H1 (cell line): Measurements from ENCODE around the gene ZNF454.

Experiments used
- ATF2 ChIP-seq: IDR thresholded peaks from 2 replicates; pipeline ENCODE4 v1.6.1; 2012; ENCODE audit warnings: low read length, inconsistent platforms
- CHD2 ChIP-seq: IDR thresholded peaks from 2 replicates; pipeline ENCODE4 v1.6.1; 2012; ENCODE audit warnings: low read length, improper control_type of control experiment
- KDM1A ChIP-seq: fragments of 200-600, 300-600 bp; sonication (generic); IDR thresholded peaks from 2 replicates; pipeline ENCODE4 v1.7.1; 2016; ENCODE audit warnings: mild to moderate bottlenecking, low read length, borderline replicate concordance
- POLR2A ChIP-seq, 2 experiments: IDR thresholded peaks; 1 replicate in 1 of 2; 2 replicates in 1 of 2; pipeline ENCODE4 v1.6.1; 2011; ENCODE audit warnings: low read depth in 2 of 2, low read length in 2 of 2, mild to moderate bottlenecking in 2 of 2; ENCODE audit errors: control extremely low read depth in 1 of 2
- SP2 ChIP-seq: IDR thresholded peaks from 2 replicates; pipeline ENCODE4 v1.6.1; 2012; ENCODE audit warnings: mild to moderate bottlenecking, low read length, inconsistent platforms
- TAF1 ChIP-seq: IDR thresholded peaks from 2 replicates; pipeline ENCODE4 v1.6.1; 2011; ENCODE audit warnings: mild to moderate bottlenecking, low read depth, low read length
- TBP ChIP-seq: IDR thresholded peaks from 2 replicates; pipeline ENCODE4 v1.6.1; 2011; ENCODE audit warnings: low read depth, low read length, improper control_type of control experiment
- TF ChIP-seq, protein P1 (sequence below), 3 experiments: IDR thresholded peaks; 1 replicate in 2 of 3; 2 replicates in 1 of 3; pipeline versions ENCODE4 v1.5.1 to v1.6.1; 2011; ENCODE audit warnings: low read length in 3 of 3, mild to moderate bottlenecking in 3 of 3, inconsistent platforms in 2 of 3, low read depth in 1 of 3, moderate library complexity in 1 of 3; ENCODE audit not compliant: insufficient read depth in 1 of 3; ENCODE audit errors: control extremely low read depth in 1 of 3
- TF ChIP-seq, protein P2 (sequence below): IDR thresholded peaks from 2 replicates; pipeline ENCODE4 v1.6.1; 2011; ENCODE audit warnings: low read length, improper control_type of control experiment

DNA sequence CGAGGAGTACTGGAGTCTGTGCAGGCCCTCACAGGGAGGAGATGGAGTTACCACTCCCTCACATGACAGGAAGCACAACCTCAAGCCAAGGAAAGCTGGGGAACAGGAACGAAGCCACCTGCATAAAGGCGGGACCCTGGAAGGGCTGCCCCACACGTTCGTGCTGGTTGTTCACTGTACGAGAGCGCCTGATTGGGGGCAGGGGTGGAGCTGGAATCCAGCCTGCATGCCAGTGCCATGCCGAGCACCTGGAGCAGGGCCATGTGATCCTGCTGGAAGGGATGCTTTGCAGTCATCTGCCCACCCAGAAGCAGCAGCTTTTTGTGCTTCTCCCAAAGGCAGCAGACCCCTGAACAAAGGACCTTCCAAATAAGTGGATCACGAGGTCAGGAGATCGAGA, 42.7 kb downstream of the ZNF454 start:
- TF ChIP-seq, protein P1, sequence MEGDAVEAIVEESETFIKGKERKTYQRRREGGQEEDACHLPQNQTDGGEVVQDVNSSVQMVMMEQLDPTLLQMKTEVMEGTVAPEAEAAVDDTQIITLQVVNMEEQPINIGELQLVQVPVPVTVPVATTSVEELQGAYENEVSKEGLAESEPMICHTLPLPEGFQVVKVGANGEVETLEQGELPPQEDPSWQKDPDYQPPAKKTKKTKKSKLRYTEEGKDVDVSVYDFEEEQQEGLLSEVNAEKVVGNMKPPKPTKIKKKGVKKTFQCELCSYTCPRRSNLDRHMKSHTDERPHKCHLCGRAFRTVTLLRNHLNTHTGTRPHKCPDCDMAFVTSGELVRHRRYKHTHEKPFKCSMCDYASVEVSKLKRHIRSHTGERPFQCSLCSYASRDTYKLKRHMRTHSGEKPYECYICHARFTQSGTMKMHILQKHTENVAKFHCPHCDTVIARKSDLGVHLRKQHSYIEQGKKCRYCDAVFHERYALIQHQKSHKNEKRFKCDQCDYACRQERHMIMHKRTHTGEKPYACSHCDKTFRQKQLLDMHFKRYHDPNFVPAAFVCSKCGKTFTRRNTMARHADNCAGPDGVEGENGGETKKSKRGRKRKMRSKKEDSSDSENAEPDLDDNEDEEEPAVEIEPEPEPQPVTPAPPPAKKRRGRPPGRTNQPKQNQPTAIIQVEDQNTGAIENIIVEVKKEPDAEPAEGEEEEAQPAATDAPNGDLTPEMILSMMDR (IDR thresholded peaks at IDR 0.05; ENCODE audit: control extremely low read depth in 1 of 3, insufficient read depth in 1 of 3, low read depth in 1 of 3, low read length in 3 of 3): no peak
- TF ChIP-seq POLR2A (IDR thresholded peaks at IDR 0.05; ENCODE audit: control extremely low read depth in 1 of 2, low read depth in 2 of 2, low read length in 2 of 2) (no peak), KDM1A (no peak), ATF2 (no peak), CHD2 (no peak), TBP (no peak), SP2 (no peak), TAF1 (no peak)
- TF ChIP-seq, protein P2, sequence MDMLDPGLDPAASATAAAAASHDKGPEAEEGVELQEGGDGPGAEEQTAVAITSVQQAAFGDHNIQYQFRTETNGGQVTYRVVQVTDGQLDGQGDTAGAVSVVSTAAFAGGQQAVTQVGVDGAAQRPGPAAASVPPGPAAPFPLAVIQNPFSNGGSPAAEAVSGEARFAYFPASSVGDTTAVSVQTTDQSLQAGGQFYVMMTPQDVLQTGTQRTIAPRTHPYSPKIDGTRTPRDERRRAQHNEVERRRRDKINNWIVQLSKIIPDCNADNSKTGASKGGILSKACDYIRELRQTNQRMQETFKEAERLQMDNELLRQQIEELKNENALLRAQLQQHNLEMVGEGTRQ: no peak
